H1 (cell line): ENCODE data around the gene ZNF408. TPM values are rescaled to one million over a fixed set of nuclear protein-coding genes. Genes with fewer than 3 reads are reported as not detected.

Source experiments
- CTCF ChIA-PET: fragments of 300-600 bp; sonication (Branson Sonifier 250); formaldehyde crosslinking; loops from one replicate; lab custom pipeline; 2021; ENCODE audit not compliant: partially characterized antibody; lab: Charles Lee
- POLR2A ChIA-PET: fragments of 300-600 bp; sonication (Branson Sonifier 250); formaldehyde crosslinking; loops from one replicate; lab custom pipeline; 2021; ENCODE audit warnings: inconsistent platforms; ENCODE audit not compliant: partially characterized antibody; lab: Charles Lee
- DNase-seq, 2 experiments: peaks; one replicate each; pipeline versions ENCODE4 v3.0.0 to v3.0.0-alpha.2; 2010 to 2022; ENCODE audit warnings: low spot score in 2 of 2, low read depth in 1 of 2, mixed read lengths in 1 of 2
- FAIRE-seq: peaks from 2 replicates; lab custom pipeline; 2011; peaks lifted over from hg19 to GRCh38; lab: Jason Lieb, UNC
- H2AFZ ChIP-seq: 2 replicates; pipeline ENCODE4 v1.8.1; 2012; ENCODE audit warnings: low read length, inconsistent platforms
- H2AK5ac ChIP-seq: 2 replicates; pipeline ENCODE4 v1.6.1; 2013; ENCODE audit warnings: low read depth, low read length
- H2BK120ac ChIP-seq: replicated peaks from 2 replicates; pipeline ENCODE3; 2013; ENCODE audit warnings: low read depth, low read length, inconsistent platforms
- H2BK12ac ChIP-seq: 2 replicates; pipeline ENCODE4 v1.6.1; 2013; ENCODE audit warnings: low read depth, low read length
- H2BK15ac ChIP-seq: 2 replicates; pipeline ENCODE4 v1.6.1; 2013; ENCODE audit warnings: low read length
- H2BK20ac ChIP-seq: 2 replicates; pipeline ENCODE4 v1.6.1; 2013; ENCODE audit warnings: low read length
- H2BK5ac ChIP-seq: 2 replicates; pipeline ENCODE4 v1.6.1; 2013; ENCODE audit warnings: low read depth, low read length
- H3K14ac ChIP-seq: 2 replicates; pipeline ENCODE4 v1.6.1; 2013; ENCODE audit warnings: inconsistent platforms; ENCODE audit not compliant: insufficient read length
- H3K18ac ChIP-seq: 2 replicates; pipeline ENCODE4 v1.6.1; 2013; ENCODE audit warnings: low read length; ENCODE audit errors: extremely low read depth
- H3K23ac ChIP-seq: 2 replicates; pipeline ENCODE4 v1.6.1; 2013; ENCODE audit warnings: inconsistent platforms; ENCODE audit not compliant: insufficient read length
- H3K23me2 ChIP-seq: 2 replicates; pipeline ENCODE4 v1.6.1; 2013; ENCODE audit warnings: low read depth, low read length
- H3K27ac ChIP-seq: 2 replicates; pipeline ENCODE4 v1.6.1; 2011; ENCODE audit warnings: low read depth, low read length, inconsistent platforms
- H3K27me3 ChIP-seq, 4 experiments: replicated peaks in 1 of 4; 1 replicate in 1 of 4; 2 replicates in 3 of 4; pipeline versions ENCODE4 v1.6.1 to v1.8.1; 2011 to 2013; ENCODE audit warnings: low read length in 3 of 4, mild to moderate bottlenecking in 3 of 4, inconsistent platforms in 2 of 4, mixed read lengths in 2 of 4, moderate library complexity in 1 of 4; ENCODE audit not compliant: control insufficient read depth in 3 of 4, insufficient read depth in 3 of 4; ENCODE audit errors: extremely low read depth in 1 of 4
- H3K36me3 ChIP-seq, 4 experiments: 2 replicates each; pipeline versions ENCODE4 v1.6.1 to v1.8.1; 2011 to 2013; ENCODE audit warnings: mild to moderate bottlenecking in 4 of 4, low read length in 3 of 4, moderate library complexity in 2 of 4, control low read depth in 1 of 4, inconsistent platforms in 1 of 4; ENCODE audit not compliant: insufficient read depth in 4 of 4, control insufficient read depth in 2 of 4
- H3K4ac ChIP-seq: replicated peaks from 2 replicates; pipeline ENCODE3; 2013; ENCODE audit warnings: low read length, low read depth, mixed read lengths, inconsistent platforms; ENCODE audit not compliant: insufficient read length
- H3K4me1 ChIP-seq, 4 experiments: replicated peaks in 1 of 4; 1 replicate in 1 of 4; 2 replicates in 3 of 4; pipeline versions ENCODE4 v1.6.1 to v1.8.1; 2011 to 2013; ENCODE audit warnings: low read length in 3 of 4, inconsistent platforms in 2 of 4, mixed read lengths in 1 of 4; ENCODE audit not compliant: insufficient read depth in 4 of 4, control insufficient read depth in 3 of 4
- H3K4me2 ChIP-seq, 2 experiments: 2 replicates each; pipeline versions ENCODE4 v1.6.1 to v1.8.1; 2011 to 2013; ENCODE audit warnings: low read depth in 2 of 2, low read length in 2 of 2, control low read depth in 1 of 2, inconsistent platforms in 1 of 2, mild to moderate bottlenecking in 1 of 2; ENCODE audit not compliant: insufficient read depth in 1 of 2
- H3K4me3 ChIP-seq, 4 experiments: fragments of 200-600, 300-600 bp in 1 of 4; sonication (generic), shearing (Covaris generic), sonication (Bioruptor Twin) in 1 of 4; 2 replicates each; pipeline versions ENCODE4 v1.5.1 to v1.8.1; 2011 to 2016; ENCODE audit warnings: low read length in 4 of 4, low read depth in 3 of 4, control low read depth in 2 of 4, inconsistent platforms in 2 of 4, mild to moderate bottlenecking in 2 of 4, mixed read lengths in 1 of 4, moderate library complexity in 1 of 4; ENCODE audit not compliant: insufficient read depth in 2 of 4; ENCODE audit errors: extremely low read depth in 1 of 4
- H3K56ac ChIP-seq: replicated peaks from 2 replicates; pipeline ENCODE3; 2013; ENCODE audit warnings: low read depth, mild to moderate bottlenecking, mixed read lengths, low read length, inconsistent platforms; ENCODE audit not compliant: insufficient read length
- H3K79me1 ChIP-seq: 2 replicates; pipeline ENCODE4 v1.6.1; 2013; ENCODE audit warnings: low read depth, low read length, control low read depth
- H3K79me2 ChIP-seq, 2 experiments: 2 replicates each; pipeline versions ENCODE4 v1.6.1 to v1.8.1; 2012 to 2013; ENCODE audit warnings: low read length in 2 of 2, mild to moderate bottlenecking in 2 of 2, inconsistent platforms in 1 of 2; ENCODE audit not compliant: insufficient read depth in 2 of 2, control insufficient read depth in 1 of 2
- H3K9ac ChIP-seq, 4 experiments: replicated peaks in 1 of 4; 1 replicate in 1 of 4; 2 replicates in 3 of 4; pipeline versions ENCODE4 v1.6.1 to v1.8.1; 2011 to 2013; ENCODE audit warnings: low read depth in 3 of 4, low read length in 3 of 4, control low read depth in 2 of 4, mild to moderate bottlenecking in 2 of 4, moderate library complexity in 2 of 4, inconsistent platforms in 1 of 4; ENCODE audit errors: extremely low read depth in 1 of 4
- H3K9me3 ChIP-seq, 2 experiments: 2 replicates each; pipeline versions ENCODE4 v1.6.1 to v1.8.1; 2012 to 2013; ENCODE audit warnings: mild to moderate bottlenecking in 2 of 2, moderate library complexity in 2 of 2, control low read depth in 1 of 2, inconsistent platforms in 1 of 2, low read depth in 1 of 2, low read length in 1 of 2, mixed read lengths in 1 of 2; ENCODE audit not compliant: insufficient read depth in 2 of 2
- H4K20me1 ChIP-seq, 2 experiments: replicated peaks in 1 of 2; 2 replicates each; pipeline versions ENCODE3 to v1.8.1; 2011 to 2013; ENCODE audit warnings: inconsistent platforms in 2 of 2, low read length in 2 of 2, mild to moderate bottlenecking in 1 of 2; ENCODE audit not compliant: insufficient read depth in 2 of 2, control insufficient read depth in 1 of 2
- H4K5ac ChIP-seq: 2 replicates; pipeline ENCODE4 v1.6.1; 2013; ENCODE audit warnings: low read length, low read depth, mixed read lengths, inconsistent platforms; ENCODE audit not compliant: insufficient read length
- H4K8ac ChIP-seq: 2 replicates; pipeline ENCODE4 v1.8.0; 2013; ENCODE audit warnings: mild to moderate bottlenecking, moderate library complexity, low read length, inconsistent platforms; ENCODE audit not compliant: insufficient read depth; ENCODE audit errors: extremely low read depth
- H4K91ac ChIP-seq: replicated peaks from 2 replicates; pipeline ENCODE3; 2013; ENCODE audit warnings: low read length, mixed read lengths, inconsistent platforms; ENCODE audit not compliant: insufficient read length
- BRCA1 ChIP-seq: IDR thresholded peaks from 2 replicates; pipeline ENCODE4 v1.6.1; 2012; ENCODE audit warnings: low read depth, low read length, improper control_type of control experiment
- GABPA ChIP-seq: IDR thresholded peaks from 2 replicates; pipeline ENCODE4 v1.6.1; 2011; ENCODE audit warnings: mild to moderate bottlenecking, low read length, moderate library complexity, borderline replicate concordance; ENCODE audit not compliant: insufficient read depth
- HDAC2 ChIP-seq, 2 experiments: fragments of 300-600 bp in 1 of 2; sonication (generic) in 1 of 2; IDR thresholded peaks; 2 replicates each; pipeline ENCODE4 v1.6.1; 2011 to 2012; ENCODE audit warnings: low read depth in 2 of 2, low read length in 2 of 2, mild to moderate bottlenecking in 2 of 2, moderate library complexity in 2 of 2, borderline replicate concordance in 1 of 2, inconsistent platforms in 1 of 2
- POLR2AphosphoS5 ChIP-seq: IDR thresholded peaks from 2 replicates; pipeline ENCODE4 v1.6.1; 2011; ENCODE audit warnings: low read depth, low read length
- POU5F1 ChIP-seq: IDR thresholded peaks from 2 replicates; pipeline ENCODE4 v1.6.1; 2011; ENCODE audit warnings: low read depth, mild to moderate bottlenecking, low read length, moderate library complexity
- RBBP5 ChIP-seq: IDR thresholded peaks from 2 replicates; pipeline ENCODE4 v1.7.1; 2012; ENCODE audit warnings: low read depth, mild to moderate bottlenecking, inconsistent platforms, low read length, moderate library complexity, borderline replicate concordance
- SIRT6 ChIP-seq: IDR thresholded peaks from one replicate; pipeline ENCODE4 v1.7.1; 2012; ENCODE audit warnings: low read length, inconsistent platforms
- SIX5 ChIP-seq: IDR thresholded peaks from 2 replicates; pipeline ENCODE4 v1.6.1; 2011; ENCODE audit warnings: mild to moderate bottlenecking, low read depth, low read length
- SP1 ChIP-seq: IDR thresholded peaks from 2 replicates; pipeline ENCODE4 v1.6.1; 2011; ENCODE audit warnings: low read depth, low read length
- SP2 ChIP-seq: IDR thresholded peaks from 2 replicates; pipeline ENCODE4 v1.6.1; 2012; ENCODE audit warnings: mild to moderate bottlenecking, low read length, inconsistent platforms
- SRF ChIP-seq: IDR thresholded peaks from 2 replicates; pipeline ENCODE4 v1.6.1; 2011; ENCODE audit warnings: mild to moderate bottlenecking, low read depth, low read length, moderate library complexity
- TAF7 ChIP-seq: optimal IDR thresholded peaks from 2 replicates; pipeline ENCODE3; 2011; ENCODE audit warnings: low read depth, mild to moderate bottlenecking, inconsistent platforms, low read length, moderate library complexity, borderline replicate concordance
- TEAD4 ChIP-seq: IDR thresholded peaks from 2 replicates; pipeline ENCODE4 v1.6.1; 2012; ENCODE audit warnings: low read depth, low read length, inconsistent platforms, mixed read lengths
- ZNF274 ChIP-seq: IDR thresholded peaks from 2 replicates; pipeline ENCODE4 v1.7.0; 2012; ENCODE audit warnings: low read length, borderline replicate concordance; ENCODE audit errors: extremely low read depth
- WGBS, 2 experiments: shearing (Covaris generic) in 1 of 2; methylation state at CpG; one replicate each; pipeline versions ENCODE4 v1.1.6 to v1.1.7; 2013 to 2015; ENCODE audit warnings: low lambda C conversion rate in 2 of 2, mixed read lengths in 2 of 2, inconsistent platforms in 1 of 2, low coverage in 1 of 2, missing lambda C conversion rate in 1 of 2; ENCODE audit not compliant: insufficient replicate concordance in 2 of 2, insufficient coverage in 1 of 2, insufficient read length in 1 of 2; ENCODE audit errors: extremely low coverage in 1 of 2, missing lambda C conversion rate in 1 of 2; 5-methylcytosine and 5-hydroxymethylcytosine counted together
- polyA plus RNA-seq, 7 experiments: library from polyadenylated mRNA; depleted of rRNA in 3 of 7; stranded (reverse) in 5 of 7; unstranded in 2 of 7; fragments of >200 nt in 5 of 7; fragments of 200-250 nt in 2 of 7; gene quantifications; 1 replicate in 5 of 7; 2 replicates in 1 of 7; 4 replicates in 1 of 7; pipeline versions ENCODE4 v1.2.1 to v1.2.3, GENCODE V29; 2011 to 2013; ENCODE audit warnings: missing spikeins in 2 of 7, mixed read lengths in 2 of 7
- total RNA-seq: library from RNA; stranded (reverse); fragmentation: NEBNext Ultra II Directional; extraction: Animal tissue kit (Norgen Biotek cat#: 25700); gene quantifications from 2 replicates; pipeline ENCODE4 v1.2.1, GENCODE V29; 2021

The ZNF408 gene
- total and polyA plus RNA-seq, 2 of the 8 experiments (the other 6 are each of a cell fraction or from before 2014, with no cell fraction given) = 10.7 to 11.0 TPM

GRCh38 chr11:46680164-46680760, 20.6 kb upstream of the ZNF408 start:
- Histone ChIP-seq H2BK5ac (no peak overlapping the region), H3K4ac (no peak overlapping the region), H2AK5ac (no peak overlapping the region), H3K18ac (no peak overlapping the region), H3K27me3 (no peaks in the 10 kb centered on the region), H2AFZ (no peak overlapping the region), H4K5ac (no peak overlapping the region), H3K4me1 (peaks cover 0 to 5% (median 2%) of the 10 kb centered on the region in 4 experiments; a peak in 4 of 7 replicates), H3K79me1 (no peaks in the 10 kb centered on the region), H3K36me3 (peaks cover 0 to 11% (median 3%) of the 10 kb centered on the region in 4 experiments; a peak in 4 of 8 replicates), H3K79me2 (no peaks in the 10 kb centered on the region), H4K8ac (no peak overlapping the region), H2BK20ac (no peak overlapping the region), H3K56ac (no peak overlapping the region), H3K27ac (no peak overlapping the region), H3K23me2 (no peaks in the 10 kb centered on the region), H4K20me1 (peaks cover 0 to 1% of the 10 kb centered on the region in 2 experiments), H2BK15ac (no peak overlapping the region), H2BK120ac (no peak overlapping the region), H3K9me3 (no peaks in the 10 kb centered on the region), H4K91ac (no peak overlapping the region), H3K14ac (no peak overlapping the region), H3K23ac (no peak overlapping the region), H2BK12ac (no peak overlapping the region), H3K9ac (no peak overlapping the region), H3K4me3 (no peak overlapping the region), H3K4me2 (no peak overlapping the region)
- FAIRE-seq (no peak), DNase-seq (no peak)
- CTCF ChIA-PET = interaction anchor here (0.5 to 7.5 kb wide), 2 partner anchors 10 to 62 kb away, joined by 3 to 36 read pairs; no protein-coding TSS in a partner anchor
- POLR2A ChIA-PET = interaction anchor here (1.2 to 2.3 kb wide), 2 partner anchors 16 to 20 kb away, joined by 3 to 6 read pairs; partner anchors contain the start of genes ARHGAP1 and ZNF408
- WGBS, 2 experiments = 95% methylated on average over 15 of the region's 21 CpGs; no CpG with 5 or more reads in 1 of the 2 experiments
- TF ChIP-seq SRF (no peak), RBBP5 (no peak), BRCA1 (no peak), SP1 (no peak), SP2 (no peak), POLR2AphosphoS5 (no peak), GABPA (no peak), SIX5 (no peak), HDAC2 (IDR thresholded peaks at IDR 0.05; ENCODE audit: borderline replicate concordance in 1 of 2, low read depth in 2 of 2, low read length in 2 of 2) (no peak), SIRT6 (no peak), ZNF274 (no peak), POU5F1 (no peak), TEAD4 (no peak), TAF7 (no peak)
